Measurements from ENCODE around the gene ARHGAP21.
"Not testable (repeated sequence)": the region's sequence is repeated elsewhere in the genome, so short reads cannot be mapped to it uniquely, and the experiment has no call there.

GRCh38 chr10:24726029-24726428, 2.3 kb upstream of the ARHGAP21 start:
- TF ChIP-seq, protein P1, sequence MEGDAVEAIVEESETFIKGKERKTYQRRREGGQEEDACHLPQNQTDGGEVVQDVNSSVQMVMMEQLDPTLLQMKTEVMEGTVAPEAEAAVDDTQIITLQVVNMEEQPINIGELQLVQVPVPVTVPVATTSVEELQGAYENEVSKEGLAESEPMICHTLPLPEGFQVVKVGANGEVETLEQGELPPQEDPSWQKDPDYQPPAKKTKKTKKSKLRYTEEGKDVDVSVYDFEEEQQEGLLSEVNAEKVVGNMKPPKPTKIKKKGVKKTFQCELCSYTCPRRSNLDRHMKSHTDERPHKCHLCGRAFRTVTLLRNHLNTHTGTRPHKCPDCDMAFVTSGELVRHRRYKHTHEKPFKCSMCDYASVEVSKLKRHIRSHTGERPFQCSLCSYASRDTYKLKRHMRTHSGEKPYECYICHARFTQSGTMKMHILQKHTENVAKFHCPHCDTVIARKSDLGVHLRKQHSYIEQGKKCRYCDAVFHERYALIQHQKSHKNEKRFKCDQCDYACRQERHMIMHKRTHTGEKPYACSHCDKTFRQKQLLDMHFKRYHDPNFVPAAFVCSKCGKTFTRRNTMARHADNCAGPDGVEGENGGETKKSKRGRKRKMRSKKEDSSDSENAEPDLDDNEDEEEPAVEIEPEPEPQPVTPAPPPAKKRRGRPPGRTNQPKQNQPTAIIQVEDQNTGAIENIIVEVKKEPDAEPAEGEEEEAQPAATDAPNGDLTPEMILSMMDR (IDR thresholded peaks at IDR 0.05): not testable (repeated sequence)
- TF ChIP-seq POLR2A (IDR thresholded peaks at IDR 0.05): not testable (repeated sequence)

Measured in esophagus squamous epithelium (tissue), 4 donors.